Activated CD4-positive, alpha-beta T cell treated with anti-CD3 and anti-CD28 coated beads for 4 hours (primary cell): ENCODE measurements around the gene RAX2.
"Not testable (repeated sequence)": the region's sequence is repeated elsewhere in the genome, so short reads cannot be mapped to it uniquely, and the experiment has no call there.

Source experiments
- DNase-seq, 2 donors: peaks; one replicate each; pipeline ENCODE4 v3.0.0-alpha.2; 2020

The RAX2 gene

GRCh38 chr19:3757705-3758104 is 14.3 kb downstream of the RAX2 start:
- not testable (repeated sequence) for DNase-seq

- DNase-seq = no peak
These were observed 18.2 kb downstream of the RAX2 start for GRCh38 chr19:3753631-3754410.

- DNase-seq = no peak
These were observed 19.5 kb downstream of the RAX2 start for GRCh38 chr19:3752492-3752891.

- DNase-seq = no peak
These were observed 20.8 kb downstream of the RAX2 start for GRCh38 chr19:3751236-3751635.

- DNase-seq = no peak
These were observed 21.8 kb downstream of the RAX2 start for GRCh38 chr19:3750211-3750610.

- no peak for DNase-seq
These were observed 23.1 kb downstream of the RAX2 start for GRCh38 chr19:3748965-3749364.

GRCh38 chr19:3746371-3747056 is 25.5 kb downstream of the RAX2 start:
- no peak for DNase-seq

GRCh38 chr19:3745363-3746045 is 26.5 kb downstream of the RAX2 start:
- DNase-seq = no peak

GRCh38 chr19:3743486-3743885 is 28.5 kb downstream of the RAX2 start:
- no peak for DNase-seq

GRCh38 chr19:3740431-3740830 is 31.6 kb downstream of the RAX2 start:
- DNase-seq = no peak

- DNase-seq = no peak
These were observed 33.4 kb downstream of the RAX2 start for GRCh38 chr19:3738477-3739220.

GRCh38 chr19:3737487-3738205 is 34.4 kb downstream of the RAX2 start:
- no peak for DNase-seq

GRCh38 chr19:3736106-3736724 is 35.8 kb downstream of the RAX2 start:
- no peak for DNase-seq

- no peak for DNase-seq
These were observed 37.8 kb downstream of the RAX2 start for GRCh38 chr19:3734310-3734600.

GRCh38 chr19:3733549-3734309 is 38.3 kb downstream of the RAX2 start:
- no peak for DNase-seq

GRCh38 chr19:3732108-3732507 is 39.9 kb downstream of the RAX2 start:
- DNase-seq = no peak

- DNase-seq = no peak
These were observed 41.5 kb downstream of the RAX2 start for GRCh38 chr19:3730457-3730958.

- no peak for DNase-seq
These were observed 46.3 kb downstream of the RAX2 start for GRCh38 chr19:3725640-3726310.

- no peak for DNase-seq
These were observed 46.9 kb downstream of the RAX2 start for GRCh38 chr19:3725121-3725520.

- DNase-seq = no peak
These were observed 48.1 kb downstream of the RAX2 start for GRCh38 chr19:3723883-3724282.

- DNase-seq = no peak
These were observed 48.9 kb downstream of the RAX2 start for GRCh38 chr19:3723110-3723488.
